Left ventricle myocardium inferior (tissue), 1 donor: ENCODE data around the gene CDC42. TPM values are rescaled to one million over a fixed set of nuclear protein-coding genes. Genes with fewer than 3 reads are reported as not detected.

Experiments used
- DNase-seq: peaks from one replicate; pipeline ENCODE4 v3.0.0-alpha.2; 2020
- H3K27ac ChIP-seq: fragments of 200-600 bp; replicated peaks from 2 replicates; pipeline ENCODE4 v1.8.0; 2021
- H3K27me3 ChIP-seq: fragments of 200-600 bp; 2 replicates; pipeline ENCODE4 v1.8.0; 2021; ENCODE audit warnings: low read depth
- H3K36me3 ChIP-seq: fragments of 200-600 bp; 2 replicates; pipeline ENCODE4 v1.8.0; 2021
- H3K4me1 ChIP-seq: fragments of 200-600 bp; 2 replicates; pipeline ENCODE4 v1.8.0; 2021
- H3K4me3 ChIP-seq: fragments of 200-600 bp; 2 replicates; pipeline ENCODE4 v1.8.0; 2021; ENCODE audit warnings: mild to moderate bottlenecking, moderate library complexity
- H3K9me3 ChIP-seq: fragments of 200-600 bp; replicated peaks from 2 replicates; pipeline ENCODE4 v1.8.0; 2021
- CTCF ChIP-seq: fragments of 200-600 bp; IDR thresholded peaks from 2 replicates; pipeline ENCODE4 v1.8.0; 2021; ENCODE audit warnings: antibody characterized with exemption, mild to moderate bottlenecking, borderline replicate concordance
- intact Hi-C: fragments of 100-400 bp; cut with micrococcal nuclease; formaldehyde crosslinking; loops from one replicate; pipeline ENCODE4 v1.11.0; 2022
- total RNA-seq: library from RNA; stranded (reverse); fragmentation: NEBNext Ultra II Directional; extraction: Animal tissue kit (Norgen Biotek cat#: 25700); gene quantifications from one replicate; pipeline ENCODE4 v1.2.1, GENCODE V29; 2021
- donor health status: DM: no; HTN: yes; CAD: no; lungs with severe emphysema.

CDC42 gene
- total RNA-seq, 1 donor from 2014 or later = 126 TPM

- Histone ChIP-seq H3K27me3 (no peaks in the 10 kb centered on the region), H3K27ac (no peak overlapping the region), H3K9me3 (no peaks in the 10 kb centered on the region), H3K36me3 (peaks cover 12% of the 10 kb centered on the region), H3K4me1 (peaks cover 2% of the 10 kb centered on the region), H3K4me3 (no peak overlapping the region)
- intact Hi-C loops = no loop called here
- TF ChIP-seq CTCF = no peak
- no peak for DNase-seq
Observed at GRCh38 chr1:22123071-22123390, 70.5 kb downstream of the CDC42 start.

GRCh38 chr1:22123901-22124404 is 71.4 kb downstream of the CDC42 start:
- intact Hi-C loops = no loop called here
- Histone ChIP-seq H3K4me3 (no peak overlapping the region), H3K27ac (no peak overlapping the region), H3K9me3 (no peaks in the 10 kb centered on the region), H3K36me3 (peaks cover 12% of the 10 kb centered on the region), H3K27me3 (no peaks in the 10 kb centered on the region), H3K4me1 (no peaks in the 10 kb centered on the region)
- no peak for DNase-seq
- no peak for TF ChIP-seq CTCF

DNA sequence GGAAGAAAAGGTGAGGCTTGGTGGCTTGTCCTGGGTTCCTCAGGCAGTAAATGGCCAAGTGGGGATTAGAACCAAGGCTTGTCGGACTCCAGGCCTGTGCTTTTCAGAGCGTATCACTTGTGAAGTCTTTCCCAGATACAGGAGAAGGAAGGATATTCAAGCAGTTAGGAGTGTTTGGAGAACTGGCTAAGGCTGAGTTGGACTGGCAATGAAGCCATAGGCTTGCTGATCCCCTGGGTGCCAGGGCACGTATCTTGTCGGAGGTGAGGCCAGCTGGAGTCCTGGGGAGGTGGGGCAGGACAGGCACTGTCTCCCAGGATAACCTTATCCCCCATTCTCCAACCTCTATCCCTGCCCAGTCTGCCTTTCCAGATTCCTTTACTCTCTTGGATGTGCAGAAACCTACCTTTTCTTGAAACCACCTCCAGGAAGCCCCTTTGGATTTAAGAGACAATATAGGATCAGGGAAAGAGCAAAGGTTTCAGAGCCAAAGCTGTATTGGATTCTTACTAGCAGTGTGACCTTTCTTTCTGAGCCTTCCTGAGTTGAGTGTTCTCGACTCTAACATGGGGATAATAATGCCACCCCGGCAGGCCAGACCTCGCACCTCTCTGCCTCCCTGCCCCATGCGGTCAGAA is 72.2 kb downstream of the CDC42 start:
- Histone ChIP-seq H3K27ac (no peak overlapping the region), H3K36me3 (peaks cover 8% of the 10 kb centered on the region), H3K4me3 (no peak overlapping the region), H3K4me1 (no peaks in the 10 kb centered on the region), H3K9me3 (no peaks in the 10 kb centered on the region), H3K27me3 (no peaks in the 10 kb centered on the region)
- no peak for TF ChIP-seq CTCF
- no peak for DNase-seq
- intact Hi-C loops = no loop called here

GRCh38 chr1:22126531-22126930 is 74.0 kb downstream of the CDC42 start:
- intact Hi-C loops = no loop called here
- Histone ChIP-seq H3K4me3 (no peak overlapping the region), H3K9me3 (no peaks in the 10 kb centered on the region), H3K4me1 (no peaks in the 10 kb centered on the region), H3K27ac (no peak overlapping the region), H3K36me3 (no peaks in the 10 kb centered on the region), H3K27me3 (peaks cover under 1% of the 10 kb centered on the region)
- no peak for DNase-seq
- no peak for TF ChIP-seq CTCF

DNA sequence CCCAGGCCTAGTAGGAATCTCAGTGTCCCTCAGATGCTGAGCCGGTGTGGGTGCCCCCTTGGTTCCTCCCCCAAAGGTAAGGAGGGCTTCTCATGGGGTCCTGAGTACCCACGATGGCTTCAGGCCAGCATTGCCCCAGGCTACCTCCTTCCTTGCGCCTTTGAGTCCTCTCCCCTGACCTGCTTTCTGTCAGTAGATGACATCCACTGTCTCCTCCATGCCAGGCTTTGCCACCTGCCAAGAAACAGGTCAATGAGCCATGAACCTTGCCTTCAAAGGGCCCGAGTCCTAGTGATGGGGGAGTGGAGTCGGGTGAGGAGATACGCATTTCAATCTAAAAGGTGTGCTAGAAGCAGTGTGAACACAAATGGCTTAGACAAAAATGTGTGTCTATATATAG is 74.7 kb downstream of the CDC42 start:
- H3K4me1 ChIP-seq = no peaks in the 10 kb centered on the region
- no peak overlapping the region for H3K27ac ChIP-seq
- no peak for DNase-seq
- TF ChIP-seq CTCF = no peak
- H3K27me3 ChIP-seq = peaks cover 8% of the 10 kb centered on the region
- no peaks in the 10 kb centered on the region for H3K36me3 ChIP-seq
- intact Hi-C loops = no loop called here
- H3K9me3 ChIP-seq = no peaks in the 10 kb centered on the region
- H3K4me3 ChIP-seq = no peak overlapping the region
